ENCODE results near the gene TRPM6.

The TRPM6 gene

GRCh38 chr9:74696520-74696919, 191.2 kb downstream of the TRPM6 start:
- no peak for DNase-seq

DNA sequence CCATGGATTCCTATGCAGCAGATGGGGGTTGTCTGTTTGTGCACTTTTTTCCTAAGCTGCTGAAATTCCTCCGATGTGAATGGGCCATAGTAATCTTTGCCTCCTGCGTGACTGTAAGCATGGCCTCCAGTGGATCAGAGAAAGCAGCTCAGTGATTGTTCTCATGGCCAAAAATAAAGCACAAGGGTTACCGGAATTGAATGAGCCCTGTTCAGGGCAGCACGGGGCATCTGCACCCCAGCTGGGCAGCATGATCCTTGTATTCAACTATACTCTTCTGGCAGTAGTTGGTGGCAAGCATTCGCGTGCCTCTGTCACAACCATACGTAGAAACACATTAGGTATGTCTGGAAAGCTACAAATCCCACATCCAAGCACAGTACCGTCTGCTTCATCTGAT, 196.7 kb downstream of the TRPM6 start:
- DNase-seq: no peak

GRCh38 chr9:74683322-74683721, 204.4 kb downstream of the TRPM6 start:
- no peak for DNase-seq

- DNase-seq: no peak
Observed at GRCh38 chr9:74681906-74682305, 205.8 kb downstream of the TRPM6 start.

DNA sequence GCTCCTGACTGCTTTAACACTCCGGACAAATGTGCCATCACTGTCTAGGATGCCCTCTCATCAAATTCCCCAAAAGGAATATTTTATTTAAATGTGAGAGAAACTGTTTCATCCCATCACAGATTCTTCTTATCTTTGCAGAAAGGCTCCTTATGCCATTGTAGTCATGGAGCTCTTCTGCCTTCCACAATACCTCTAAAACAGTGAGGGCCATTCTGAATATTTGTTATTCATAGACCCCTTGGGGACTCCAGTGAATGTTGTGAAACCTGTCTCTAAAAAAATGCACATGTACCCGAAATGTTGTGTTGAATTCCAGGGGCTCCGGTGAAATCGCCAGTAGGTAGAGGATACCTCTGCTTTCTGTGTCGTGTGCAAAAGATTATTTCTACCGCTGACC, 213.6 kb downstream of the TRPM6 start:
- no peak for DNase-seq

Data from CD4-positive, alpha-beta T cell treated with Interleukin-4 for 1 hour (primary cell).